ENCODE results near the gene PPP2R3B.
"Not testable (repeated sequence)": the region's sequence is repeated elsewhere in the genome, so short reads cannot be mapped to it uniquely, and the experiment has no call there.

The PPP2R3B gene, protein sequence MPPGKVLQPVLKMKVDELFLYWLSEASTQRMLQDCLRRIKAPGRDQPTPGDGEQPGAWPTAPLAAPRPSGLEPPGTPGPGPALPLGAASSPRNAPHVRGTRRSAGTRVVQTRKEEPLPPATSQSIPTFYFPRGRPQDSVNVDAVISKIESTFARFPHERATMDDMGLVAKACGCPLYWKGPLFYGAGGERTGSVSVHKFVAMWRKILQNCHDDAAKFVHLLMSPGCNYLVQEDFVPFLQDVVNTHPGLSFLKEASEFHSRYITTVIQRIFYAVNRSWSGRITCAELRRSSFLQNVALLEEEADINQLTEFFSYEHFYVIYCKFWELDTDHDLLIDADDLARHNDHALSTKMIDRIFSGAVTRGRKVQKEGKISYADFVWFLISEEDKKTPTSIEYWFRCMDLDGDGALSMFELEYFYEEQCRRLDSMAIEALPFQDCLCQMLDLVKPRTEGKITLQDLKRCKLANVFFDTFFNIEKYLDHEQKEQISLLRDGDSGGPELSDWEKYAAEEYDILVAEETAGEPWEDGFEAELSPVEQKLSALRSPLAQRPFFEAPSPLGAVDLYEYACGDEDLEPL

DNA sequence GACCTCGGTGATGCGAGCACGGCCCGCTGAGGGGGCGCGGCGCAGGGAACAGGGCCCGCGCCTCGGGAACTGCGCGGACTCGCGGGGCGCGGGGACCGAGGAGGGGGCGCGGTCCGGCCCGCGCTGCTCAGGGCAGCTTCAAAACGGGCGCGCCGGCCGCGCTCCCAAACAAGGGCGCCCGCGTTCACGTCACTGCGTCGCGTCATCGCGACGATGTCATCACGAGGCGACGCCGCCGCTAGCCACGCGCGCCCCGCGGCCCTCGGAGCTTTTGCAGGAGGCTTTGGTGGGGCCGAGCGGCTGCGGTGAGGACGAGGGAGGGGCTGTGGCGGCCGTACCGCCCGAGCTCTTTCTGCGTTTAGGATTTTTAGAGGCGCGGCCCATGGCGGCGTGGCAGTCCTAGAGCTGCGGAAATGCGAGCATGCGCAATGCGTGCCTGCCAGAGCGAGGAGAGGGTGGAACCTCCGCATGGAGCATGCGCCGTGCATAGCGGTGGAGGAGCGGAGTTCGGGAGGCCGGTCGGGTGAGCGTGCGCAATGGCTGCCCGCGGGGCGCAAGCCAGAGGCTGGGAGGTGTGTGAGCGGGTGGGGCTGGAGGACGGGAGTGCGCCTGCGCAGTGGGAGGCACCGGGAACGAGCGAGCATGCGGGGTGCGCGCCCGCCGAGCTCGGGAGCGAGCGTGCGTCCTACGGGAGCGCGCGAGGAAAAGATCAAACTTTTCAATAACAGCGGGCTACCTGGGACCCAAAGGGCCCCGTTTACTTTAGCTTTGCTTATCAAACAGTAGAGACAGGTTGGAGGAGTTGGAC, at the start of gene PPP2R3B:
Gene PPP2R3B, minus strand, starts transcription at position 140 of the 808 bp plus-strand sequence. CDS start 216 bp downstream, outside the sequence.
- peak; percentile 98 for DNase-seq (ENCODE audit: low spot score)

DNA sequence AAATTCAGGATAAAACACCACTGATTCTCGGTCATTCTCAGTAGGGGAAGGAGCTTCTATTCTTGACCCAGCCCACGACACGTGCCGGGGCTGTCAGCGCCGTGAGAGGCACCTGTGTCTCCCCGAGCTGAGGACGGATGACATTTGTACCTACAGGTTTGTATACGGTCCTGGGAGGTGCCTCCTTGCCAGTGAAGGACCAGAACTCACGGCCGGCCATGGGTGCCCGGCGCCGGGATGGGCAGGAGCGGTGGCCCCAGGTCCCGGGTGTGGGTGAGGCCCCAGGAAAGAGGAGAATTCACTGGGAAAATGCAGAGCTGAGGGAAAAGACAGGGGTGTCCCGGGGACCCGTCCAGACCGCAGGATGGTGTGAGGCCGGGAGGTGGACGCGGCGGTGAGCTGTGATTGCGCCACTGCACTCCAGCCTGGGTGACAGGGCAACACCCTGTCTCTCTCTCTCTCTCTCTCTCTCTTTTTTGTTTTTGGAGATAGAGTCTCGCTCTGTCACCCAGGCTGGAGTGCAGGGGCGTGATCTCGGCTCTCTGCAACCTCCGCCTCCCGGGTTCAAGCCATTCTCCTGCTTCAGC, 48.9 kb upstream of the PPP2R3B start:
- DNase-seq (ENCODE audit: low spot score), result no peak

DNA sequence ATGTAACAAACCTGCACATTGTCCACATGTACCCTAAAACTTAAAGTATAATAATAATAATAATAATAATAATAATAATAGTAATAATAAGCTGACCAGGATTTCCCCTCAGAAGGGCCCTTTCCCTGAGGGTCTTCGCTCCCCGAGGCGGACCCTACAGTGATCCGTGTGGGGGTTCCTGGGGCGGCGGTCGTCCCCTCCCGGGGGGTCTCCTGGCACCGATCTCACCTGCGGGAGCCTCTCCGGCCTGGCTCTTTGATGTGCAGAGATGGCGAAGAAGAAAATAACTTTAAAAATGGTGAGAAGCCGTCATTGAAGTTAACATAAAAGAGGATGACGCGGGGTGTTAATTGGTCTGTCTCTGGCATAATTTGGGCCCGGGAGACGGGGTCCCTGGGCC, 48.2 kb upstream of the PPP2R3B start:
- DNase-seq (ENCODE audit: low spot score), result no peak

DNA sequence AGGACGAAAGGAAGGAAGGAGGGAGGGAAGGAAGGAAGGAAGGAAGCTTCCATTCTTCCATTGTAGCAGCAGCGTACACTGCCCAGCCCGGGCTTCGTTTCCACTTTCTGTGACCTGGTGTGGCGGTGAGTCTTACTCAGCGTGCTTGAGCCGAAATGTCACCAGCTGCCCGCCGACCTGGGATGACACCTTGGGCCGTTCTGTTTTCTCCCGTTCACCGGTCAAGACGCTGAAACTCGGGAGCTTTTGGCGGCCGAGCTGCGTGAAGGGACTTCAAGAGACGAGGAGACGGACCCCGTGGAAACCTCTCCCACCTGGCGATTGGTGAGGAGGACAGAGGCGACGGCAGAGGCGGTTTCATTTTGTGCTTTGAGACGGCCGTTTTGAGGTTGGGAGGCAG, 47.1 kb upstream of the PPP2R3B start:
- DNase-seq (ENCODE audit: low spot score), result no peak

DNA sequence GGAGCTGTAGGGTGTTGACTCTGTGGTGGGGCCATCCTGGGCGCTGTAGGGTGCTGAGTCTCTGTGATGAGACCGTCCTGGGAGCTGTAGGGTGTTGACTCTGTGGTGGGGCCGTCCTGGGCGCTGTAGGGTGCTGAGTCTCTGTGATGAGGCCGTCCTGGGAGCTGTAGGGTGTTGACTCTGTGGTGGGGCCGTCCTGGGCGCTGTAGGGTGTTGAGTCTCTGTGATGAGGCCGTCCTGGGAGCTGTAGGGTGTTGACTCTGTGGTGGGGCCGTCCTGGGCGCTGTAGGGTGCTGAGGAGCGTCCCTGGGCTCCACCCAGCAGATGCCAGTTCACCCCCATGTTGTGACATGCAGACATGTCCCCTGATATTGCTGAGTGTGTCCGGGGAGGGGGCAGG, 46.0 kb upstream of the PPP2R3B start:
- not testable (repeated sequence) for DNase-seq (ENCODE audit: low spot score)

DNA sequence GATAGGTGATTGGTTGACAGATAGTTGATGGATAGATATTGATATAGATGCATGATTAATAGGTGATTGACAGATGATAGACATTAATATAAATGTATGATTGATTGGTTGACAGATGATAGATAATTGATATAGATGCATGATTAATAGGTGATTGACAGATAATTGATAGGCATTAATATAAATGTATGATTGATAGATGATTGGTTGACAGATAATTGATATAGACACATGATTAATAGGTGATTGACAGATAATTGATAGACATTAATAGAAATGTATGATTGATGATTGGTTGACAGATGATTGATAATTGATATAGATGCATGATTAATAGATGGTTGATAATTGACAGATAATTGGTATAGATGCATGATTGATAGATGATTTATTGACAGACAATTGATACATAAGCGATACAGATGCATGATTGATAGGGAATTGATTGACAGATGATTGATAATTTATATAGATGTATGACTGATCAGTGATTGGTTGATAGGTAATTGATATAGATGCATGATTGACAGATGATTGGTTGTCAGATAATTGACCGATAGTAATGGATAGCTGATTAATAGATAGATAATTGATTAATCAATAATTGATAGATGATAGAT, 44.9 kb upstream of the PPP2R3B start:
- no peak for DNase-seq (ENCODE audit: low spot score)

DNA sequence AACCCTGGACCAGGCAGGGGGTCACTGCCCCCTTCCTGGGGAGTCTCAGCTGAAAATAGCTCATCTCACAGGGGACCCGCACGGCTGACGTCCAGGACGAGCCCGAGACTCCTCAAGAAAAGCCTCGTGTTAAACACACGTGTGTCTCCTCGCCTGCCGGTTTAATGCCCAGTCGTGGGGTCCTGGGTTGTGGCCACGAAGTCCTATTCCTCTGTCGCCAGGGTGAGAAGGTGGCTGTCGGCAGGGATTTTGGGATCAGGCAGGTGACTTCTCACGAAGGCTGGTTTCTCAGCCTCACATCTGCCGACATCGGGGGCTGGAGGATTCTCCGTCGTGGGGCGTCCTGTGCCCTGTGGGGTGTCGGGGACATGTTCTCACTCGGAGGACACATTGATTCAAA, 44.3 kb upstream of the PPP2R3B start:
- no peak for DNase-seq (ENCODE audit: low spot score)

DNA sequence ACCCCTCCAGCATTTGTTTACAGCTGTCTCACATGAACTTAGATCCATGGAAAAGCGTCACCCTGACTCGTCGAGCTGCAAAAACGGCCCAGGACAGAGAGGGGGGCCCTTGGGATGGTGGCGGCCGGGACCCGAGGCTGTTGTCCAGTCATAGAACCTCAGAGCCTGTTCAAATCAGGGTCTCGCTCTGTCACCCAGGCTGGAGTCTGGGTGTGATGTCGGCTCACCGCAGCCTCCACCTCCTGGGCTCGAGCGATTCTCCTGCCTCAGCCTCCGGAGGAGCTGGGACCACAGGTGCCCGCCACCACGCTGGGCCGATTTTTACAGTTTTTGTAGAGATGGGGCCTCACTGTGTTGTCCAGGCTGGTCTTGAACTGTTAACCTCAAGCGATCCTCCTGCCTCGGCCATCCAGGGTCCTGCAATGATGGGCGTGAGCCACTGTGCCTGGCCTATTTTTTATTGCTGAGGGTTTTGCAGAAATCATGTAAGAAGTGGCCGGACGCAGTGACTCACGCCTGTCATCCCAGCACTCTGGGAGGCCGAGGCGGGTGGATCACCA, 42.6 kb upstream of the PPP2R3B start:
- no peak for DNase-seq (ENCODE audit: low spot score)

DNA sequence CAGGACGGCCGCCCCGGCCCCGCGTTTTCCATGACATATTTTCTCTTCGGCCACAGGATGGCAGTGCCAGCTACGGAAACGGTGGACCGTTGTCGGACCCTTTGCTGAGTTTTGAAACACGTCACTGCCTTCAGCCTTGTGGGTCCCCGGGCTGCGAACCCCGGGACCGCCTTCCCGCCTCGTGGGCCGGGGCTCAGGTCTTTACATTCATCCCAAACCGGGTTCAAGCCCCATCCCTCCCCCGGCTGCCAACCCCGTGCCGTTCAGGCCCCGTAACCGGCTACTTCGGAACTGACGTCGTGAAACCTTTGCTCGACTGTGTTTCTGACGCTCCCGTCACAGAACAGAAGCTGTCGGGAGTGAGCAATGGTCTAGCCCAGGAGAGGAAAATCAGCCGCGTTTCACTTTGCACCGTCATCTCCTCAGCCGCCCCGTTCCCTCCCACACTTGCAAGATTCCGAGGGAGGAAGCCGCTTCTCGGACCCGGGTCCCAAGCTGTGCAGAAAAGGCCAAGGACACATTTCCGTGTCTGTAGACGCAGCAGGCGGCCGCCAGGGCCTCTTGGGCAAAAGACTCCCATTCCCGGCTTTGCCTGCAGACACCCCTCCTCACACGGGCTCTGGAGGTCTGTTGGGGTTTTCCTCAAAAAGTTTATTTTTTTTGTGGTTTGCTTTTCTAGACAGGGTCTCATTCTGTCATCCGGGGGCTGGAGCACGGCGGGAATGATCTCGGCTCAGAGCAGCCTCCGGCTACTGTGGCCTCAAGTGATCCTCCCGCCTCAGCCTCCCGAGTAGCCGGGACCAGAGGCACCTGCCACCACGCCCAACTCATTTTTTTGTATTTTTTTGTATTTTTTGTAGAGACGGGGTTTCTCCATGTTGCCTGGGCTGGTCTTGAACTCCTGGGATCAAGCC, 41.4 kb upstream of the PPP2R3B start:
- no peak for DNase-seq (ENCODE audit: low spot score)

DNA sequence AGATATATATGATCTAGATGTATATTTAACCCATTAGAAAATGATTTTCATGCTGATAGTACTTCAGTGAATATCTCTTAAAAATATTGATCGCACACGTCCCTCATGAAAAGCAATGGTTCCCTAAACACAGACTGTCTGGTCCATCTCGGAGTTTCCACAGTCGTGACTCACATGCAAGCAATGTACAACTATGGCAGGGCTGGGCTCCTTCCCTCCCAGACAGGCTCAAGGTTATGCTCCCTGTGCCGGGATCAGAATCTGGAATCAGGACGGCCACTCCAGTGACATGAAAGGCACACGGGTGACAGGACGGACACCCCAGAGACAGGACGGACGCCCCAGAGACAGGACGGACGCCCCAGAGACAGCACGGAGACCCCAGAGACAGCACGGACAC, 40.2 kb upstream of the PPP2R3B start:
- no peak for DNase-seq (ENCODE audit: low spot score)

DNA sequence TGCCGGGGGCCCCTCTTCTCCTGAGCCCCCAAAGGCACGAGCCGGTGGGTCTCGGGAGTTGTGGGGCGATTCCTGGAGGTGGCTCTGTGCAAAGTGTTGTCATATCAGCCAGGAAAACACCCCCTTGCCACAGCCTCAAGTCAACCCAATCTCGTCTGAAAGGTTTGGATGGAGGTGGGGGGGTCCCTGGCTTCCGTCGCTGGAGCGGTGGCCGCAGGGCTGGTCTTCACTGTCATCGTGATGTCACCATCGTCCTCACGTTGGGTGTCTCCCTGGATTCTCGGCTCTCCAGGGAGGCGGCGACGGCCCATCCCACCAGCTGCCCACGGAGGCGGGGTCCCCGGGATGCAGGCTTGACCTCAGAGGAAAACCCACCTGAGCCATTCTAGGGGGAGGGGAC, 38.3 kb upstream of the PPP2R3B start:
- no peak for DNase-seq (ENCODE audit: low spot score)

DNA sequence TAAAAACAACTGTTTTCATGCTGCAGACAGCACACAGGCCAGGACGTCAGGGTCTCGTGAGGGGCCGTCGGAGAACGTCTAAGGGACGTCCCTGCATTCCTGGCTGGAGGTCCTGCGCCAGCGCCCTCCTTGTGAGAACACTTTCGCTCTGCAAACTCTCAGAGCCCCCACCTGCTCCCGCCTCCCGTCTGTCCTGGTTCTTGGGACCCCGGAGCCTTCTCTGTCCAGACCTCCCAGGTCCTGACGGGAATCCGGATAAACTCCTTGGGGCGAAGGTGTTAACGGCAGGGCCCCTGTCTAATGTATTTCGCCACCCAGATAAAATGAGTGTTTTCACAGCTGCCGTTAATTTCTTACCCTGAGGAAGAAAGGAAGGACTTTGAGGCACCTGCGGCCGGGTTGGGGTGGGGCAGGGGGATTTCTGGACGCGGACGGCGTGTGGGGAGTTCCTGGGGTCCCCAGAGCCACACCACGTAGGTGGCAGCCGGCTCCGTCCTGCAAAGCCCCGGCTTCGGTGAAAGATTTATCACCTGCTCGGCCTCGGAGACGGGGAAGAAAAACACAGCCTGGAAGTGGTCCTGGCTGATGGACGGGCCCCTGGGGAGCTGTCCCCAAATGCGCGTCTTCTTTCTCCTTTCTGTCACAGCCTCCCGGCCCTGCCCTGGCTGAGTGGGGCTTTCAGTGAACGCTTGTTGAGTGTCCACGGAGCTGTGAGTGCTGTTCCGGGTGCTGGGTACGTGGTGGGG, 35.1 kb upstream of the PPP2R3B start:
- DNase-seq (ENCODE audit: low spot score), result no peak

DNA sequence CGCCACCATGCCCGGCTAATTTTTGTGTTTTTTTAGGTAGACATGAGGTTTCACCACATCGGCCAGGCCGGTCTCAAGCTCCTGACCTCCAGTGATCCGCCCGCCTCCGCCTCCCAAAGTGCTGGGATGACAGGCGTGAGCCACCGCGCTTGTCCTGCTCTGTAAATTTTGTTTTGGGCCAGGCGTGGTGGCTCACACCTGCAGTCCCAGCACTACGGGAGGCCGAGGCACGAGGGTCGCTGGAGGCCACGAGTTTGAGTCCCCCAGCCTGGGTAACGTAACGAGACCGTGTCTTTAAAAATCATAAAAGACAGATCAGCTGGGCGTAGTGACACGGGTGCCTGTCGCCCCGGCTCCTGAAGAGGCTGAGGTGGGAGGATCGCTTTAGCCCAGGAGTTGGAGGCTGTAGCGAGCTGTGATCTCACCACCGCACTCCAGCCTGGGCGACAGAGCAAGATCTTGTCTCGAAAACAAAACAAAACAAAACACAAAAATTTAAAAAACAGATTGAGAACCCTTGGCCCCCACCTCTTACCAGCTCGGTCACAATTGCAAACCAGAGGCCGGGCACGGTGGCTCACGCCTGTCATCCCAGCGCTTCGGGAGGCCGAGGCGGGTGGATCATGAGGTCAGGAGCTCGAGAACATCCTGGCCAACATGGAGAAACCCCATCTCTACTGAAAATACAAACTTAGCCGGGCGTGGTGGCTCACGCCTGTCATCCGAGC, 34.0 kb upstream of the PPP2R3B start:
- DNase-seq (ENCODE audit: low spot score), result no peak

DNA sequence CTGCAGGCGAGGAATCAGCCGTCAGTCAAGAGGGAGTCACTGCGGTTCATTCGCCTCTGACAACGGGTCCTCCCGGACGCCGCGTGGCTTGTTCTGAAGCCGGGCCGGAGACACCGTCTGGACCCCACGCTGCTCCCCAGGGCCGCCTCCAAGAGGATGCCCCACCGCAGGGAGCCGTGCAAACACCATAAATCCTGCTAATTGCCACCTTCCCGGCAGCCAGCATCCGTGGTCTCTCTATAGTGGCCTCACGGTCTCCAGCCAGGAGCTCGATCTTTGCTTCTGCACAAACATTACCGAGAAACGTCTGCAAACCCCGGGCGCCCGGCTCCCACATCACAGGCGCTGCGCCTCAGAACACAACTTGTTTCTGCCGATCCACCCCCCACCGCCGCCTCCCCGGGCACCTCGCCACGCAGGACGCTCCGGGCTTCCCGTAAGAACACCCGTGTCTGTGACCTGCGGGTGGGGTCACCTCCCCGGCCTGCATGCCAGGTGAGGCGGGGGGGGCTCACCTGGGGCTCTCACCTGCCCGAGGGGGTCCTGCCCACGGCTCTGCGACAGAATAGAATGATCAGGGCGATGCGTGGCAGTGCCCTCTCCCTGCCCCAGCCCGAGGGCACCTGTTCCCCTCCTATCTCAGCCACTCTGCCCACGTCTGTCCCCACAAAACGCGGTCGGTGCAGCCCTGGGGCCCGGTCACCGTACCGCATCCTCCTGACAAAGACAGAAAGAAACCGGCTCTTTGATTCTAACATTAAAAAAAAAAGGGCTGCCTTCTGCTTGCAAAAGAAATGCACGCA, 32.4 kb upstream of the PPP2R3B start:
- no peak for DNase-seq (ENCODE audit: low spot score)

DNA sequence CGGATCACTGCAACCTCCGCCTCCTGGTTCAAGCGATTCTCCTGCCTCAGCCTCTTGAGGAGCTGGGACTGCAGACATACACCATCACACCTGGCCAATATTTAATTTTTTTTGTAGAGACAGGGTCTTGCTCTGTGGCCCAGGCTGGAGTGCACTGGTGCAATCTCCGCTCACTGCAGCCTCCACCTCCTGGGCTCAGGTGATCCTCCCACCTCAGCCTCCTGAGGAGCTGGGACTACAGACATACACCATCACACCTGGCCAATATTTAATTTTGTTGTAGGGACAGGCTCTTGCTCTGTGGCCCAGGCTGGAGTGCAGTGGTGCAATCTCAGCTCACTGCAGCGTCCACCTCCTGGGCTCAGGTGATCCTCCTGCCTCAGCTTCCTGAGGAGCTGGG, 28.8 kb upstream of the PPP2R3B start:
- DNase-seq (ENCODE audit: low spot score), result not testable (repeated sequence)

DNA sequence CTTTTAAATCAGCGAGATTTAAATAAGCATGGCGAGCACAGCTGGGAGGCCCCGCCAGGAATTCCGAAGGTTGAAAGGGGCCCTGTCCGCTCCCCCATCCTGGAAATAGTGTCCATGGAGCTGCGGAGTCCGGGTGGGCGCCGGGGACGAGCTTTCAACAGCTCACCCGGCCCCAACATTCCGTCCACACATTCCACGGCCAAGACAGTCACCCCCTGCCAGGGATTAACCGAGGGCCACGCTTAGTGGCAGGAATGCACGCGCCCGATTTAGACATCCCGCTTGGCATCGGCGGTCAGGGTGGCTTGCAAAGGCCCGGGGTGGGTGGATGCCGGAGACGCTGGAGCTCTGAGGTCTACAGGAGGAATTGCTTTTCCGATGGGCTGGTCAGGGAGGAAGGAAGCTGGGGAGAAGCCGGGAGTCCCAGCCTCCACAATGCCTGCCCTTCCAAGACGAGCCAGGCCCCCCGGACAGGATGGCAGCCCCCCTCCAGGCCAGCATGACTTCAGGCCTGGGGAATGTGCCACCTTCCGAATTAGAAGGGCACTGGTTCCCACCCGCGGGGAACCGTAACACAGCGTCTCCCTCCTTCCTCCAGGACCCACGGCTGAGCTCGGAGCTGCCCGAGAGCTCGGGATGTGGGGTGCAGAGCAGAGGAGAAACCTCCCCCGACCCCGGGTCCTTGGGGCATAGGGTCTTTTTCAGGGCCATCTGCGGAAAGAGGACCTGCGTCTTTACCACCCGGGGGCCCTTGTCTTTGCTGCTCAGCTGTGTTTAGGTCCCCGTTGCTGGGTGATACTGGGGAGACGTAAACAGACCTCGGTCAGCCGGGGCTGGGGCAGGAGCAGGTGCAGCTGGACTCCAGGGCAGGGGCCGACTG, 26.9 kb upstream of the PPP2R3B start:
- DNase-seq (ENCODE audit: low spot score), result no peak

DNA sequence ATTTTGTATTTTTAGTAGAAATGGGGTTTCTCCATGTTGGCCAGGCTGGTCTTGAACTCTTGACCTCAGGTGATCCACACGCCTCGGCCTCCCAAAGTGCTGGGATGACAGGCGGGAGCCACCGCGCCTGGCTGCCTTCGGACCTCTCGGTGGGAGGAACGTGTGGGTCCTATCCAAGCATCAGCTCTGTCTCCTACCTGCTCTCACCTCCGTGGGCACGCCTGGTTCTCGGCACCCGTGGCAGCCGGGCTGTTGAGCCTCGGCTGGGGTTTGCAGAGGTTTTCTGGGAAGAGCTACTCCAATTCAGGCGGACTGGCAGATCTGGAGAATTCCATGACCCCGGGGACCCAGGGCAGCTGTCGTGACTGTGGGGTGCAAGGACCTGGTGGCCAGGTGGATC, 23.6 kb upstream of the PPP2R3B start:
- no peak for DNase-seq (ENCODE audit: low spot score)
